HG02623 (cell line): ENCODE results near the gene PTCRA.
A peak's percentile ranks its signal among the peaks of the same experiment; 100 is the strongest.
"Not testable (repeated sequence)": the region's sequence is repeated elsewhere in the genome, so short reads cannot be mapped to it uniquely, and the experiment has no call there.

ENCODE experiments used
- ATAC-seq: cut with Tn5 transposase; IDR thresholded peaks from one replicate; pipeline ENCODE4 v1.9.1; 2021; ENCODE audit warnings: moderate library complexity; ENCODE audit not compliant: unreplicated experiment

PTCRA gene

GRCh38 chr6:42902429-42903263, 13.2 kb upstream of the PTCRA start:
- not testable (repeated sequence) for ATAC-seq

- ATAC-seq, result no peak
Measured at GRCh38 chr6:42904467-42904866, 11.4 kb upstream of the PTCRA start.

GRCh38 chr6:42907336-42907735, 8.5 kb upstream of the PTCRA start:
- ATAC-seq, result no peak

GRCh38 chr6:42909835-42910234, 6.0 kb upstream of the PTCRA start:
- no peak for ATAC-seq

GRCh38 chr6:42911171-42912021, 4.5 kb upstream of the PTCRA start:
- no peak for ATAC-seq

GRCh38 chr6:42914546-42914945, 1.3 kb upstream of the PTCRA start:
- no peak for ATAC-seq

GRCh38 chr6:42916288-42916687, 435 bp downstream of the PTCRA start:
- ATAC-seq, result no peak

- ATAC-seq, result no peak
Measured at GRCh38 chr6:42921801-42922200, 5.9 kb downstream of the PTCRA start.

GRCh38 chr6:42923666-42924065, 7.8 kb downstream of the PTCRA start:
- ATAC-seq, result no peak

GRCh38 chr6:42925248-42925857, 9.5 kb downstream of the PTCRA start:
- no peak for ATAC-seq

GRCh38 chr6:42928986-42929820, 13.3 kb downstream of the PTCRA start, which contains the start of gene CNPY3:
Gene CNPY3, plus strand, starts transcription at chr6:42929480. Its CDS starts 91 bp downstream, at chr6:42929571.
- peak; percentile 75 for ATAC-seq

- ATAC-seq, result peak; percentile 36
Measured at GRCh38 chr6:42929821-42930360, 14.0 kb downstream of the PTCRA start.

- no peak for ATAC-seq
Measured at GRCh38 chr6:42932412-42932811, 16.6 kb downstream of the PTCRA start.

GRCh38 chr6:42933205-42933604, 17.4 kb downstream of the PTCRA start:
- ATAC-seq, result no peak

- ATAC-seq, result no peak
Measured at GRCh38 chr6:42935322-42935721, 19.5 kb downstream of the PTCRA start.

- no peak for ATAC-seq
Measured at GRCh38 chr6:42936398-42936797, 20.5 kb downstream of the PTCRA start.

GRCh38 chr6:42937548-42938427, 21.9 kb downstream of the PTCRA start:
- ATAC-seq, result no peak

GRCh38 chr6:42938428-42938796, 22.6 kb downstream of the PTCRA start:
- no peak for ATAC-seq
